HG03280 (cell line): ENCODE measurements around the gene TPD52L2.
"Not testable (repeated sequence)": the region's sequence is repeated elsewhere in the genome, so short reads cannot be mapped to it uniquely, and the experiment has no call there.

Experiments
- ATAC-seq: cut with Tn5 transposase; IDR thresholded peaks from one replicate; pipeline ENCODE4 v1.9.1; 2021; ENCODE audit warnings: mild to moderate bottlenecking, moderate library complexity; ENCODE audit not compliant: unreplicated experiment

Gene TPD52L2

GRCh38 chr20:63835021-63835858 lies 29.8 kb upstream of the TPD52L2 start:
- ATAC-seq: no peak

- no peak for ATAC-seq
Observed at GRCh38 chr20:63836458-63837344, 28.4 kb upstream of the TPD52L2 start.

DNA sequence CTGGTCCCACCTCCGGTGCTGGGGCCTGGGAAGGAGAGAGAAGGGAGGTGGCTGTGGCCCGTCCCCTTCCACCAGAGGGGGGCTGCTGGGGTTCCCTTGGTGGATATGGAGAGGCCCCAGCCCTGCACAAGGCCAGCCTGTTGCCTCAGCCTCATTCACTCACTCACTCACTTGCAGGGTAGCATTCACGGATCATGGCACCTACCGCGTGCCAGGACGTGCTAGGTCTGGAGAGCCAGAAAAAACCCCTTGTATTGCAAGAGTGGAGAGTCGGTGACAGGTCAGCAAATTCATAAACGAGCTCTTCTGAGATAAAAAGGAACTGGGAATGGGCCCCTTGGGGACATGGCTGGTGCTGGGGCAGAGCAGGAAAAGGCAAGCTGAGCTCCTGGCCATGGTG lies 27.6 kb upstream of the TPD52L2 start:
- no peak for ATAC-seq

DNA sequence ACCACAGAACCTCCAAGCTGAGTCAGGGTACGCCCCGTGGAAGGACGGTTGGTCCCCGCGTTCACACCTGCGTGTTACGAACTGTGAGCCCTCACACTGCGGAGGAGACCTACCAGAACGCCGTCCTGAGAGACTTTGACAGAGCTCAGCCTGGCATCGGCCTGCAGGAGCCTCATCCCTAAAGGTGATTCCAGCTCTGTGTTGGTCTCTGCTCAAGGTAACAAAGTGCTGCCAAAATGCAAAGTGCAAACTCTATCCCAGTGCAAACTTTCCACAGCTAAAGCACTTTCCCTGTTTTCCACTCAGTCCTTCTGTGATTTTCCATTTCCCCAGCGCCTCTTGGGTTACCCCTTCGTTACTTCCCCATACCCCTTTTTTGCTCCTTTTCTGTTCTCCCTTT lies 25.4 kb upstream of the TPD52L2 start:
- no peak for ATAC-seq

DNA sequence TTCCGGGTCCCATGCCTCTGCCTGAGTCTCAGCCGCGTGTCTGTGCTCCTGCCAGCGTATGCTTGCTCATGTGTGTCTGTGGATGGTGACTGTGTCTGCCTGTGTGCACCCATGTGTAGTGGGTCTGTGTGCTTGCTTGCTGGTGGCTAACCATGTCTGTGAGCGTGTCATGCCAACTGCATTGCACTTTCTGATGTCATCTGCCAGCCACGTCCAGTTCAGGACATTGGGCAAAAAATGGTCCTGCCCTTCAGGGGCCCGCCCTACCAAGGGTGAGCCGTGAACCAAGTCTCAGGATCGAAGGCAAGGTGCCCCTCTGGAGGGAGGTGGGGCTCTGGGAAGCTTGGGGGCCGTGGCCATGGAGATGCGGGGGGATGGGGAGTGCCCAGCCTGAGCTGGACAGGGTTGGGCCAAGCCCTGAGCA lies 24.7 kb upstream of the TPD52L2 start:
- ATAC-seq: no peak

- no peak for ATAC-seq
Observed at GRCh38 chr20:63842258-63842657, 22.8 kb upstream of the TPD52L2 start.

DNA sequence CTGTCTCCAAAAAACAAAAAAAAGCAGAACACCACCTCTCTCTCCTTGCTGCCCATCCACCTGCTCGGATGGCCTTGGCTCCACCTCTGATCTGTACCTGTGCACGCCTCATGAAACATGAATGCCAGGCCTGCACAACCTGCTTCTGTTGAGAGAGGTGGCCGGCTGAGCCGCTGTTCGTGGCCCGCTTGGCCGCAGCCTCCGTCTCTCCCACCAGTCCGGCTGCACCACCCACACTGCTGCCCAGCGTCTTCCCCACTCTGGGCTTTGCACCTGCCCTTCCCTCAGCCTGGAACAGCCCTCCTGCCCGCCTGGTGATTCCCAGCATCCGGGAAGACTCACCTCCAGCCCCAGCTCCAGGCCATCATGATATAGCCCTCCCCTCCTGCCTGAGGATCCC lies 21.8 kb upstream of the TPD52L2 start:
- no peak for ATAC-seq

GRCh38 chr20:63843778-63844177 lies 21.3 kb upstream of the TPD52L2 start:
- ATAC-seq: no peak

GRCh38 chr20:63844511-63844991 lies 20.5 kb upstream of the TPD52L2 start:
- no peak for ATAC-seq

- no peak for ATAC-seq
Observed at GRCh38 chr20:63846128-63846771, 18.8 kb upstream of the TPD52L2 start.

DNA sequence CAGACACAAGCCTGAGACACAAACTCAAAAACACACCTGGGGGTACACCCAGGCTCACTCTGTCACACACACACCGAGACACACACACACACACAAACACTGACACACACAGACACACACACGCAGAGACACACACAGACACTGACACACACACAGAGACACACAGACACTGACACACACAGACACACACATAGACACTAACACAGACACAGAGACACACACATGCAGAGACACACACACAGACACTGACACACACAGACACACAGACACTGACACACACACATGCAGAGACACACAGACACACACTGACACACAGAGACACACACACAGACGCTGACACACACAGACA lies 18.2 kb upstream of the TPD52L2 start:
- ATAC-seq: no peak

DNA sequence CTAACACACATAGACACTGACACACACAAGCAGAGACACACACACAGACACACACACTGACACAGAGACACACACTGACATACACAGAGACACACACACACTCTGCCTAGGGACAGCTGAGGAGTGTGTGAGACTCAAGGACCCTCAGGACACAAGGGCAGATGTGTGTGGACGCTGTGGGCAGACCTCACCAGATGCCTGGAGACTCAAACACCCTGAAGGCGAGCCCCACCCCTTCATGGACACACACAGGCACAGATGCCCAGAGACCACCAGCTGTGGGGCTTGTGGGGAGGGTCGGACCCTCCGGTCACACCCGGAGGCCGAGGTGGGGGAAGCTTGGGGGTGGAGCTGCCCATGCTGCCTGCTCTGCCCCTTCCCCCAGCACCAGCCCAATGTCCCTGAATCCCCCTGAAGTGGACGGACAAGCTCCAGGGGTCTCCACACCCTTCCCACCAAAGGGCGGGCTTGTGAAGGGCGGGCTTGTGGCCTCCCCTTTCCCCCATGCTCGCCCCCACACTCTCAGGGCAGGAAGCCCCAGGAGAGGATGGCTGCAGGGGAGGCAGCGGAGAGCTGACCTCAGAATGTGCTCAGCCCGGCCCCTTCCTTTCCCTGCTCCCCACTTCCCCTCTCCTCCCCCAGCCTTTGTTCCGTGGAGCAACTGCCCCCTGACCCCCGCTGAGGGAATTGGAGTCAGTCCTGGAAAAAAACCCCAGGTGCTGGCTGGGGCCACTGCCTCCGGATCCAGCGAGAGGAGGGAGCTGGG lies 17.6 kb upstream of the TPD52L2 start:
- no peak for ATAC-seq

DNA sequence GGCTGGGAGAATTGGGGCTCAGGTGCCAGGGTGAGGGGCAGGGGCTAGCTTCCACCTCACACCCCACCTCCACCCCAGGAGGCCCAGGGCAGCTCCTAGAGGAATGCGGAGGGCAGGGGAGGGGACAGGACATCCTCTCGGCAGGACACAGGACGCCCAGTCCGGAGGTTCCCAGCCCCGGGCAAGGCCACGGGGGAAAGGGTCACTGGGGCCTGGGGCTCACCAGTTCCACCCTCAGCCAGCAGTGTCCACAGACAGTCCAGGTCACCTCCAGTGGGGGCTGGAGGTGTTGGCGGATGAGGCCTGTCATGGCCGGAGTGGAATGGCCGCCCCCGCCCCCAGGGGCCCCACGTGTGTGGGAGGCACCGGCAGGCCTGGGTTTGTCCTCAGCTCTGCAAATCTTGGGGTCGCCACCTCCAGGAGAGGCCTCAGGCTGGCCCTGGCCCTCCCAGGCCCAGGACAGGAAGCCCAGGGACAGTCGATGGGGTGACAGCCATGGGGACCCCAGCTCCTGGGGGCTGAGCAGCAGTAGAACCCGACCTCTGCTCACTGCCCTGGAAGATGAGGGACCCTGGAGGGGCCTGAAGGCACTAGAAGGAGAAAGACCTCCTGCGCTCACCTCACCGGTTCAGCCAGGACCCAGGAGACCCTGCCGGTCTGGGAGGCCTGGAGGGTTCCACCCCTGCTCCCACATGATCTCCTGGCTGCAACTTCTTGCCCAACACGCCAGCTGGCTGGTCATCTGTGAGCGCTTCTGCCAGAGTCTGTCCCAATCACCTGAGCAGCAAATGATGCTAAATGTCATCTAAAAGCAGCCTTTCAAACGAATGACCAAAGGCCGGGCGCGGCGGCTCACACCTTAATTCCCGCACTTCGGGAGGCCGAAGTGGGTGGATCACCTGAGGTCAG lies 16.8 kb upstream of the TPD52L2 start:
- no peak for ATAC-seq

GRCh38 chr20:63850689-63851547 lies 14.2 kb upstream of the TPD52L2 start:
- ATAC-seq: peak; percentile 85

DNA sequence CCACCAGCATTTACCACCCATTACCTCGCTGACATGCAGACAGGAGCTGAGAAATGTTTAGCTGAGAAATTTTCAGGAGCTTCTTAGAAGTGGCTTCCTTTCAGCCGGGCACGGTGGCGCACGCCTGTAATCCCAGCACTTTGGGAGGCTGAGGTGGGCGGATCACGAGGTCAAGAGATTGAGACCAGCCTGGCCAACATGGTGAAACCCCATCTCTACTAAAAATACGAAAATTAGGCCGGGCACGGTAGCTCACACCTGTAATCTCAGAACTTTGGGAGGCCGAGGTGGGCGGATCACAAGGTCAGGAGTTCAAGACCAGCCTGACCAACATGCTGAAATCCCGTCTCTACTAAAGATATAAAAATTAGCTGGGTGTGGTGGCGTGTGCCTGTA lies 13.5 kb upstream of the TPD52L2 start:
- ATAC-seq: not testable (repeated sequence)

- not testable (repeated sequence) for ATAC-seq
Observed at GRCh38 chr20:63853733-63854068, 11.4 kb upstream of the TPD52L2 start.

DNA sequence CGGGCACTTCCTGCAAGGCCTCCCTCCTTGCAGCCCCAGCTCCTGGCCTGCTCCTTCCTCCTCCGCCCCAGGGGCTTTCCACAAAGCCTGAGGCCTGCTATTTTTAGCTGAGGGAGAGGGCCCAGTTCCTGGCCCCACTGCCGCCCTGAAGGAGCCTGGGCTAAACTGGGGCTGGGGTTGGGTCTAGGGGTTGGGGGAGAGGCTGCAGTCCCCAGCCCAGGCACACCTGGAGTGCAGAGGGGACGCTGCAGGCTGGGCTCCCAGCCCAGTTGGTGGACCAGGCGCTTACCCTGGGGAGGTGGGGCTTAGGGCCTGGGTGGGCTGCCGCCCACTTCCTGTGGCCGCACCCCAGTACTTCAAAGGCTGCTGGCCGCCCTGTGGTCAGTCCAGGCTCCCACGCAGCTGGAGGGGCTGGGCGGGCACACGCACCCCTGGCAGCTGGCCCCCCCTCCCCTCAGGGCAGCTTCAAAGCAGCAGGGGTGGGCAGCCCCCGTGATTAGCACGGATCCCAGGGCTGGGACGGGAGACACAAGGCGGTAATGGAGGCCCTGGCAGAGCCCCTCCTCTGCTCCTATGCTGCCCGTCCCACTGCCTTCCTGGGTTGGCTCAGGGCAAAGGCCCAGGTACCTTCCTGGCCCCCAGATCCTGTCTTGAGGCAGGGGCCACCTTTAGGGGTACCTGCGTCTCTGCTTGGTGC lies 10.9 kb upstream of the TPD52L2 start:
- no peak for ATAC-seq

DNA sequence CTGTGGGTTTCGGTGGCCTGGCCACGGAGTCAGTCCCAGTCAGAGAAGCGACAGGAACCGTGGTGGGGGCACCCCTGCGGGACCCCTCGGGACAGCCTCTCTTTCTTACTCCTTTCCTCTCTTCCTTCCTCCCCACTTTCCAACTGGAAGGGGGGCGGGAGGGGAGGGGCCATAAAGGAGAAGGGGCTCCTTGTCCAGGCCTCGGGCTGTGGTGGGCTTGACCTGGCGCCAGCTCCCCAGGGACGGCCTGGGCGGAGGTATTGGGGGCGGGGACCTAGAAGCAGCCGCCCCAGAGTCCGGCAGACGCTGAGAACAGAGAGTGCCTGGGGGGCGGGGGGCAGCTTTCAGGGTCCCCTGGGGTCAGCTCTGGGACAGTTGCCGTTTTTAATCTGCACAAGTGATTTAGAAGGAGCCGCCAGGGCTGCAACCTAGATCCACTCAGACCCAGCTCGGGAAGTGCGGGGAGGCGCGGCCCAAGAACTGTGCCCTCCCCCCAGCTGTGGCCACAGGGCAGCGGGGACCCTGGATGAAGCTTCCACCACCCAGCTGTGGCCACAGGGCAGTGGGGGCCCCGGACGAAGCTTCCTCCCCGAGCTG lies 10.2 kb upstream of the TPD52L2 start:
- no peak for ATAC-seq
